Neural crest cell (in vitro differentiated cells): Measurements from ENCODE around the gene WNT11. TPM values are rescaled to one million over a fixed set of nuclear protein-coding genes. Genes with fewer than 3 reads are reported as not detected.
A peak's percentile ranks its signal among the peaks of the same experiment; 100 is the strongest.

ENCODE experiments used
- DNase-seq: peaks from one replicate; pipeline ENCODE4 v3.0.0; 2021; ENCODE audit warnings: low read depth, mixed read lengths, low spot score
- H3K27ac Mint-ChIP-seq: one replicate; pipeline ENCODE4 v1.8.0; 2021; ENCODE audit warnings: mild to moderate bottlenecking, mixed read lengths; ENCODE audit not compliant: unreplicated experiment
- H3K27me3 Mint-ChIP-seq: 2 replicates; pipeline ENCODE4 v1.8.0; 2021; ENCODE audit warnings: low read depth, mild to moderate bottlenecking, mixed read lengths
- H3K36me3 Mint-ChIP-seq: 2 replicates; pipeline ENCODE4 v1.8.0; 2021; ENCODE audit warnings: low read depth, mild to moderate bottlenecking, mixed read lengths
- H3K4me1 Mint-ChIP-seq: 2 replicates; pipeline ENCODE4 v1.8.0; 2021; ENCODE audit warnings: mixed read lengths
- H3K4me3 Mint-ChIP-seq: one replicate; pipeline ENCODE4 v1.8.0; 2021; ENCODE audit warnings: mild to moderate bottlenecking, mixed read lengths
- H3K9me3 Mint-ChIP-seq: 2 replicates; pipeline ENCODE4 v1.8.0; 2021; ENCODE audit warnings: mixed read lengths
- CTCF ChIP-seq: fragments of 200-600 bp; sonication (generic); conservative IDR thresholded peaks from 2 replicates; pipeline ENCODE4 v1.5.0; 2021; ENCODE audit warnings: antibody characterized with exemption, mild to moderate bottlenecking
- total RNA-seq: library from RNA; stranded (reverse); gene quantifications from 2 replicates; pipeline ENCODE4 v1.2.1, GENCODE V29; 2021

WNT11 gene
- total RNA-seq, 1 donor from 2014 or later = 0.19 TPM

GRCh38 chr11:76152741-76153570 lies 53.3 kb downstream of the WNT11 start:
- DNase-seq = no peak
- no peaks in the 10 kb centered on the region for H3K9me3 Mint-ChIP-seq
- no peaks in the 10 kb centered on the region for H3K36me3 Mint-ChIP-seq
- TF ChIP-seq CTCF = no peak
- peaks cover 24% of the 10 kb centered on the region for H3K4me1 Mint-ChIP-seq
- H3K27me3 Mint-ChIP-seq = peaks cover 5% of the 10 kb centered on the region
- peak overlapping the region; percentile 60 for H3K27ac Mint-ChIP-seq
- peak overlapping the region; percentile 43 for H3K4me3 Mint-ChIP-seq

- Mint-ChIP-seq H3K9me3 (no peaks in the 10 kb centered on the region), H3K27ac (peak overlapping the region; percentile 60), H3K27me3 (peaks cover 5% of the 10 kb centered on the region), H3K36me3 (no peaks in the 10 kb centered on the region), H3K4me1 (peaks cover 24% of the 10 kb centered on the region), H3K4me3 (peak overlapping the region; percentile 43)
- peak; percentile 89 for TF ChIP-seq CTCF
- peak; percentile 76 for DNase-seq
Observed at GRCh38 chr11:76152086-76152681, 54.1 kb downstream of the WNT11 start.

GRCh38 chr11:76151556-76152085 lies 54.7 kb downstream of the WNT11 start:
- no peak for DNase-seq
- H3K4me3 Mint-ChIP-seq = no peak overlapping the region
- H3K9me3 Mint-ChIP-seq = no peaks in the 10 kb centered on the region
- H3K27me3 Mint-ChIP-seq = peaks cover 3% of the 10 kb centered on the region
- no peak for TF ChIP-seq CTCF
- H3K36me3 Mint-ChIP-seq = no peaks in the 10 kb centered on the region
- peaks cover 24% of the 10 kb centered on the region for H3K4me1 Mint-ChIP-seq
- H3K27ac Mint-ChIP-seq = no peak overlapping the region

- Mint-ChIP-seq H3K9me3 (no peaks in the 10 kb centered on the region), H3K4me3 (no peak overlapping the region), H3K36me3 (peaks cover 3% of the 10 kb centered on the region), H3K27me3 (peaks cover 3% of the 10 kb centered on the region), H3K27ac (no peak overlapping the region), H3K4me1 (peaks cover 24% of the 10 kb centered on the region)
- no peak for TF ChIP-seq CTCF
- DNase-seq = no peak
Observed at GRCh38 chr11:76150141-76150540, 56.2 kb downstream of the WNT11 start.

- no peak for TF ChIP-seq CTCF
- no peak for DNase-seq
- Mint-ChIP-seq H3K9me3 (no peaks in the 10 kb centered on the region), H3K4me3 (no peak overlapping the region), H3K36me3 (peaks cover 3% of the 10 kb centered on the region), H3K27me3 (peaks cover 3% of the 10 kb centered on the region), H3K27ac (peak overlapping the region; percentile 46), H3K4me1 (peaks cover 24% of the 10 kb centered on the region)
Observed at GRCh38 chr11:76149713-76150112, 56.6 kb downstream of the WNT11 start.
